Smooth muscle cell (in vitro differentiated cells): ENCODE results near the gene KCNMA1. TPM values are rescaled to one million over a fixed set of nuclear protein-coding genes. Genes with fewer than 3 reads are reported as not detected.

Source experiments
- DNase-seq: peaks from one replicate; lab custom pipeline; 2025; ENCODE audit not compliant: unreplicated experiment; lab: John Stamatoyannopoulos, UW
- H2AFZ ChIP-seq: fragments of 200-600 bp; sonication (generic); 2 replicates; pipeline ENCODE4 v1.6.0; 2016; ENCODE audit warnings: antibody characterized with exemption, low read depth, mild to moderate bottlenecking
- H3F3A ChIP-seq: fragments of 200-600 bp; sonication (generic); 2 replicates; pipeline ENCODE4 v1.6.0; 2017; ENCODE audit warnings: antibody characterized with exemption, low read depth
- H3K27ac ChIP-seq: fragments of 200-600 bp; sonication (generic); 2 replicates; pipeline ENCODE4 v1.5.1; 2016; ENCODE audit warnings: low read depth, mild to moderate bottlenecking
- H3K27me3 ChIP-seq: fragments of 200-600 bp; sonication (generic); 2 replicates; pipeline ENCODE4 v1.6.1; 2016; ENCODE audit warnings: low read depth, mild to moderate bottlenecking
- H3K36me3 ChIP-seq: fragments of 200-600 bp; sonication (generic); 2 replicates; pipeline ENCODE4 v1.5.1; 2016; ENCODE audit warnings: low read depth
- H3K4me1 ChIP-seq: fragments of 200-600 bp; sonication (generic); 2 replicates; pipeline ENCODE4 v1.5.1; 2016; ENCODE audit warnings: low read depth
- H3K4me2 ChIP-seq: fragments of 200-600 bp; sonication (generic); 2 replicates; pipeline ENCODE4 v1.6.0; 2016; ENCODE audit warnings: mild to moderate bottlenecking
- H3K4me3 ChIP-seq: fragments of 200-600 bp; sonication (generic); 2 replicates; pipeline ENCODE4 v1.5.1; 2016; ENCODE audit warnings: mild to moderate bottlenecking
- H3K79me2 ChIP-seq: fragments of 200-600 bp; sonication (generic); 2 replicates; pipeline ENCODE4 v1.6.0; 2016; ENCODE audit warnings: low read depth, mild to moderate bottlenecking
- H3K9ac ChIP-seq: fragments of 200-600 bp; sonication (generic); 2 replicates; pipeline ENCODE4 v1.6.0; 2016; ENCODE audit warnings: low read depth
- H3K9me3 ChIP-seq: fragments of 200-600 bp; sonication (generic); replicated peaks from 2 replicates; pipeline ENCODE4 v1.5.1; 2016; ENCODE audit warnings: low read depth
- H4K20me1 ChIP-seq: fragments of 200-600 bp; sonication (generic); 2 replicates; pipeline ENCODE4 v1.6.0; 2016; ENCODE audit warnings: low read depth
- WGBS: methylation state at CpG from one replicate; pipeline ENCODE4 v1.1.7; 2016; ENCODE audit warnings: low lambda C conversion rate; 5-methylcytosine and 5-hydroxymethylcytosine counted together
- polyA plus RNA-seq: library from polyadenylated mRNA; unstranded; fragments of >200 nt; fragmentation: Nextera tagmentation; extraction: Ambion mirVana; gene quantifications from 2 replicates; pipeline ENCODE4 v1.2.1, GENCODE V29; 2016
- total RNA-seq: library from RNA; depleted of rRNA; stranded (reverse); fragments of >200 nt; gene quantifications from 2 replicates; pipeline ENCODE4 v1.2.3, GENCODE V29; 2014
- TF ChIP-seq, protein P1 (sequence below): fragments of 200-600 bp; sonication (generic); IDR thresholded peaks from 2 replicates; pipeline ENCODE4 v1.5.1; 2017; ENCODE audit warnings: borderline replicate concordance, mild to moderate bottlenecking, antibody characterized with exemption; ENCODE audit not compliant: insufficient read depth, poor library complexity, severe bottlenecking

Gene KCNMA1
- total and polyA plus RNA-seq, 2 experiments from 2014 or later, result 9.1 to 23.4 TPM

DNA sequence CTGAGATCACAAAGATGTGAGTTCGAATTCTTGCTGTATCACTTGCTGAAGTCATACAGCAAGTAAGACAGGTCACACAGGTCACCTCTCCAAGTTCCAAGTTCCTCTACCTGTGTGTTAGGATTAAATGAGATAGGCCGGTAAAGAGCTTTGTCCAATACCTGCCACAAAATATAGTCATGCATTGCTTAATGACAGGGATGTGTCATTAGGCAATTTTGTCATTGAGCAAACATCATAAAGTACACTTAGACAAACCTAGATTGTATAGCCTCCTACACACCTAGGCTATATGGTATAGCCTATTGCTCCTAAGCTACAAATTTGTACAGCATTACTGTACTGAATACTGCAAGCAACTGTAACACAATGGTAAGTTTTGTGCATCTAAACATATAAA is 469.4 kb downstream of the KCNMA1 start:
- DNase-seq, result no peak
- Histone ChIP-seq H3K4me2 (no peak overlapping the region), H3K4me3 (no peak overlapping the region), H3F3A (peaks cover 13% of the 10 kb centered on the region), H3K27me3 (no peaks in the 10 kb centered on the region), H3K9ac (no peak overlapping the region), H3K79me2 (no peaks in the 10 kb centered on the region), H2AFZ (no peak overlapping the region), H3K27ac (no peak overlapping the region), H4K20me1 (no peaks in the 10 kb centered on the region), H3K36me3 (no peaks in the 10 kb centered on the region), H3K4me1 (peaks cover 13% of the 10 kb centered on the region), H3K9me3 (no peaks in the 10 kb centered on the region)
- 84% methylated on average over 2 of the region's 2 CpGs for WGBS
- TF ChIP-seq, protein P1, sequence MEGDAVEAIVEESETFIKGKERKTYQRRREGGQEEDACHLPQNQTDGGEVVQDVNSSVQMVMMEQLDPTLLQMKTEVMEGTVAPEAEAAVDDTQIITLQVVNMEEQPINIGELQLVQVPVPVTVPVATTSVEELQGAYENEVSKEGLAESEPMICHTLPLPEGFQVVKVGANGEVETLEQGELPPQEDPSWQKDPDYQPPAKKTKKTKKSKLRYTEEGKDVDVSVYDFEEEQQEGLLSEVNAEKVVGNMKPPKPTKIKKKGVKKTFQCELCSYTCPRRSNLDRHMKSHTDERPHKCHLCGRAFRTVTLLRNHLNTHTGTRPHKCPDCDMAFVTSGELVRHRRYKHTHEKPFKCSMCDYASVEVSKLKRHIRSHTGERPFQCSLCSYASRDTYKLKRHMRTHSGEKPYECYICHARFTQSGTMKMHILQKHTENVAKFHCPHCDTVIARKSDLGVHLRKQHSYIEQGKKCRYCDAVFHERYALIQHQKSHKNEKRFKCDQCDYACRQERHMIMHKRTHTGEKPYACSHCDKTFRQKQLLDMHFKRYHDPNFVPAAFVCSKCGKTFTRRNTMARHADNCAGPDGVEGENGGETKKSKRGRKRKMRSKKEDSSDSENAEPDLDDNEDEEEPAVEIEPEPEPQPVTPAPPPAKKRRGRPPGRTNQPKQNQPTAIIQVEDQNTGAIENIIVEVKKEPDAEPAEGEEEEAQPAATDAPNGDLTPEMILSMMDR, result no peak

GRCh38 chr10:77165445-77166208 is 472.0 kb downstream of the KCNMA1 start:
- H3K27ac ChIP-seq, result peak overlapping the region; percentile 88
- no peak overlapping the region for H3K9ac ChIP-seq
- no peaks in the 10 kb centered on the region for H3K27me3 ChIP-seq
- TF ChIP-seq, protein P1, result peak; percentile 71
- H3K79me2 ChIP-seq, result no peaks in the 10 kb centered on the region
- no peak overlapping the region for H2AFZ ChIP-seq
- 33% methylated on average over 13 of the region's 13 CpGs for WGBS
- H4K20me1 ChIP-seq, result no peaks in the 10 kb centered on the region
- DNase-seq, result no peak
- H3K9me3 ChIP-seq, result no peaks in the 10 kb centered on the region
- no peaks in the 10 kb centered on the region for H3K36me3 ChIP-seq
- H3F3A ChIP-seq, result peaks cover 26% of the 10 kb centered on the region
- H3K4me2 ChIP-seq, result peak overlapping the region; percentile 75
- peak overlapping the region; percentile 29 for H3K4me3 ChIP-seq
- H3K4me1 ChIP-seq, result peaks cover 13% of the 10 kb centered on the region

- Histone ChIP-seq H3K36me3 (no peaks in the 10 kb centered on the region), H3K9ac (peak overlapping the region; percentile 46), H3K4me1 (peaks cover 13% of the 10 kb centered on the region), H3K27ac (peak overlapping the region; percentile 88), H2AFZ (no peak overlapping the region), H4K20me1 (no peaks in the 10 kb centered on the region), H3F3A (peaks cover 26% of the 10 kb centered on the region), H3K9me3 (no peaks in the 10 kb centered on the region), H3K4me2 (peak overlapping the region; percentile 75), H3K27me3 (no peaks in the 10 kb centered on the region), H3K79me2 (no peaks in the 10 kb centered on the region), H3K4me3 (no peak overlapping the region)
- TF ChIP-seq, protein P1, result no peak
- no peak for DNase-seq
- WGBS, result 59% methylated on average over 5 of the region's 5 CpGs
These were observed 472.8 kb downstream of the KCNMA1 start for GRCh38 chr10:77164616-77165311.
